Measurements from ENCODE around the gene SUSD5.

The SUSD5 gene

DNA sequence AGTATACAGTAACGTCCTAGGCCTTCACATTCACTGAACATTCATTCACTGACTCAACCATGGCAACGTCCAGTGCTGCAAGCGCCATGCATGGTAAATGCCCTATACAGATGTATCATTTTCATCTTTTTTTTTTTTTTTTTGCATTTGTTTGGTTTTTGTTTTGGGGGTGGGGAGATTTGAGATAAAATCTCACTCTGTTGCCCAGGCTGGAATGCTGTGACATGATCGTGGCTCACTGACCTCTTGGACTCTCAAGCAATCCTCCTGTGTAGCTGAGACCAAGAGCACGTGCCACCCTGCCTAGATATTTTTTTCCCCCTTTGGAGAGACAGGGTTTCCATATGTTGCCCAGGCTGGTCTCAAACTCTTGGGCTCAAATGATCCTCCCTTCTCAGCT is 37.4 kb downstream of the SUSD5 start:
- Histone ChIP-seq H3K9me3 (ENCODE audit: control extremely low read depth in 1 of 5, control insufficient read depth in 4 of 5, insufficient read depth in 2 of 5, low read depth in 1 of 5, low read length in 4 of 5) (peaks cover 0 to 9% (median 3%) of the 10 kb centered on the region in 5 experiments), H3K36me3 (ENCODE audit: control insufficient read depth in 4 of 4, insufficient read depth in 4 of 4, low read length in 3 of 4) (no peaks in the 10 kb centered on the region), H3K4me3 (ENCODE audit: control insufficient read depth in 1 of 7, extremely low read depth in 1 of 7, insufficient read depth in 4 of 7, low read depth in 2 of 7, low read length in 6 of 7) (no peak overlapping the region), H3K27ac (ENCODE audit: insufficient read depth in 1 of 2, low read depth in 1 of 2, low read length in 2 of 2, poor library complexity in 1 of 2, severe bottlenecking in 2 of 2) (no peak overlapping the region), H3K27me3 (replicated peaks in 2 of 5; ENCODE audit: control insufficient read depth in 4 of 5, insufficient read depth in 5 of 5, low read length in 4 of 5) (no peaks in the 10 kb centered on the region), H3K4me1 (ENCODE audit: control extremely low read depth in 1 of 4, control insufficient read depth in 4 of 4, insufficient read depth in 4 of 4, low read length in 3 of 4) (no peaks in the 10 kb centered on the region)
- 100% methylated on average over 2 of the region's 5 CpGs for WGBS (ENCODE audit: insufficient coverage)
- POLR2A ChIA-PET = no interaction called here
- CTCF ChIA-PET = no interaction called here
- DNase-seq = no peak

DNA sequence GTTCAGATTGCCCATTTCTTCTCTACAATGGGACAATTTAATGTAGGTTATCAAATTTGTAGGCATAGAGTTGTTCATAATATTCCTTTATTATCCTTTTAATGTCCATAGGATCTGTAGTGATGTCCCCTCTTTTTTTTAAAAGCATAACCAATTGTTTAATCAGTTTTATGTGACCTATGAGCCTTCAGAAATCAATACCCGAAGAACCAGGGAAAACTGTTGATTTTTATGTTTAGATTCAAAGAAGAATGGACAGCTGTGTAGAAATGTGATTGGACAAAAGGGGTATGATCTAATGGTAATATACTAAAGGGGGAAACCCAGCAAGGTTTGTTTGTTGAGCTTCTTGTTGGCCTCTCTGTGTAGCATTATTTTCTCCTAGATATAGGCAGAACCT is 39.5 kb downstream of the SUSD5 start:
- H3K27me3 ChIP-seq (replicated peaks in 2 of 5; ENCODE audit: control insufficient read depth in 4 of 5, insufficient read depth in 5 of 5, low read length in 4 of 5) = no peaks in the 10 kb centered on the region
- H3K27ac ChIP-seq (ENCODE audit: insufficient read depth in 1 of 2, low read depth in 1 of 2, low read length in 2 of 2, poor library complexity in 1 of 2, severe bottlenecking in 2 of 2) = no peak overlapping the region
- DNase-seq = no peak
- H3K9me3 ChIP-seq (ENCODE audit: control extremely low read depth in 1 of 5, control insufficient read depth in 4 of 5, insufficient read depth in 2 of 5, low read depth in 1 of 5, low read length in 4 of 5) = peaks cover 0 to 9% (median 3%) of the 10 kb centered on the region in 5 experiments
- H3K4me1 ChIP-seq (ENCODE audit: control extremely low read depth in 1 of 4, control insufficient read depth in 4 of 4, insufficient read depth in 4 of 4, low read length in 3 of 4) = no peaks in the 10 kb centered on the region
- WGBS (ENCODE audit: insufficient coverage) = 100% methylated on average over 1 of the region's 1 CpG
- ChIA-PET POLR2A (interaction anchor here (0.5 kb wide), 1 partner anchor 10 kb away, joined by 3 read pairs; no protein-coding TSS in a partner anchor), CTCF (no interaction called here)
- H3K36me3 ChIP-seq (ENCODE audit: control insufficient read depth in 4 of 4, insufficient read depth in 4 of 4, low read length in 3 of 4) = no peaks in the 10 kb centered on the region
- H3K4me3 ChIP-seq (ENCODE audit: control insufficient read depth in 1 of 7, extremely low read depth in 1 of 7, insufficient read depth in 4 of 7, low read depth in 2 of 7, low read length in 6 of 7) = no peak overlapping the region

DNA sequence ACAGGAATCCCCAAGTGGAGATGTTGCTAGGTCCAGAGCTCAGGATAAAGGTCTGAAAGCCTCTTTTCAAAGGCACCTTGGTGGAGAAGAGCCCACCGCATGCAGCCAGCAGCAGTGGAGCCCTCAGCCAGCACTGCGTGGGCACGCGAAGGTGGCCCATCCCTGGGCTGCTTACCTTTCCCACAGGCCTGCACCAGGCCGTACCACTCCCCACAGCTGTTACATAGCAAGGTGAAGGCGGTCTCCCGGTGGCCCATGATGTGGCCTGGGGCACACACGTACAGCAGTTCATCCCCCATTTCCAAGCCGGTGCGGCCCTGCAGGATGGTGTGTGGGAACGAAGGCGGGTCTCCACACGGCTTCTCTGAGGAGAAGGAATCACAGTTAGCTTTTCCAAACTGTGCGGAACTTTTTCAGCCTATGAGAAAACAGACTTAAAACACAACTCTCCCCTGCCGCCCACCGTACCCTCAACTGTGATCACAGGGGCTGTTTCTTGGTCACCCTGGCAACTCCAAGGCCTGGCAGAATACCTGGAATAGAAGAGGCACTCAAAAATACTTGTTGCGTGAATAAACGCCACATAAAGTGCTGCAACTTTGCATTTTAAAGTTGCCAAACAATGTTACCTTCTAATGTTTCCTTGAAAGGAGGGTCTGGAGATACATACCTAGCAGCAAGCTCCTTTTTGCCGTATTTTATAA is 43.7 kb downstream of the SUSD5 start:
- 93% methylated on average over 16 of the region's 19 CpGs for WGBS (ENCODE audit: insufficient coverage)
- Histone ChIP-seq H3K9me3 (ENCODE audit: control extremely low read depth in 1 of 5, control insufficient read depth in 4 of 5, insufficient read depth in 2 of 5, low read depth in 1 of 5, low read length in 4 of 5) (peaks cover 0 to 5% (median 3%) of the 10 kb centered on the region in 5 experiments), H3K4me1 (ENCODE audit: control extremely low read depth in 1 of 4, control insufficient read depth in 4 of 4, insufficient read depth in 4 of 4, low read length in 3 of 4) (no peaks in the 10 kb centered on the region), H3K36me3 (ENCODE audit: control insufficient read depth in 4 of 4, insufficient read depth in 4 of 4, low read length in 3 of 4) (no peaks in the 10 kb centered on the region), H3K27me3 (replicated peaks in 2 of 5; ENCODE audit: control insufficient read depth in 4 of 5, insufficient read depth in 5 of 5, low read length in 4 of 5) (no peaks in the 10 kb centered on the region), H3K4me3 (ENCODE audit: control insufficient read depth in 1 of 7, extremely low read depth in 1 of 7, insufficient read depth in 4 of 7, low read depth in 2 of 7, low read length in 6 of 7) (no peak overlapping the region), H3K27ac (ENCODE audit: insufficient read depth in 1 of 2, low read depth in 1 of 2, low read length in 2 of 2, poor library complexity in 1 of 2, severe bottlenecking in 2 of 2) (no peak overlapping the region)
- CTCF ChIA-PET = no interaction called here
- no peak for DNase-seq
- POLR2A ChIA-PET = no interaction called here

DNA sequence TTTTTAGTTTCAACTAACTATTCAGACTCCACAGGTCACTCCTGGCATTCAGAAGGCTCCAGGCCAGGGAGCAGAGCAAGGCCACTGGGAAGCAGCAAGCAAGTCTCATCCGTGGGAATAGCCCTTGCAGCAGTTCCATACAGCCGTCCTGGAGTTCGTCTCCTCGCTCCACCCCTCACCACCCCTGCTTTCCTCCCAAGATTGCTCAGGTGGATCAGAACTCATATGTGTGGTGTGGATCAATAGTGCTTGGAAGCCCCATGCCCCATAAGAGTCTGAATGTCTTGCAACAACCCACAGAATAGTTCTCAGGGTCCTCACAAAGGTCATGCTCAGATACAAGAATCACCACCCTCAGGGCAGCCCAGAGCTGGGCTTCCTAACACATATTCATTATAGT is 44.5 kb downstream of the SUSD5 start:
- no peak overlapping the region for H3K27ac ChIP-seq (ENCODE audit: insufficient read depth in 1 of 2, low read depth in 1 of 2, low read length in 2 of 2, poor library complexity in 1 of 2, severe bottlenecking in 2 of 2)
- H3K9me3 ChIP-seq (ENCODE audit: control extremely low read depth in 1 of 5, control insufficient read depth in 4 of 5, insufficient read depth in 2 of 5, low read depth in 1 of 5, low read length in 4 of 5) = peaks cover 0 to 3% (median under 1%) of the 10 kb centered on the region in 5 experiments
- WGBS (ENCODE audit: insufficient coverage) = 83% methylated on average over 1 of the region's 4 CpGs
- no peaks in the 10 kb centered on the region for H3K4me1 ChIP-seq (ENCODE audit: control extremely low read depth in 1 of 4, control insufficient read depth in 4 of 4, insufficient read depth in 4 of 4, low read length in 3 of 4)
- DNase-seq = no peak
- no peak overlapping the region for H3K4me3 ChIP-seq (ENCODE audit: control insufficient read depth in 1 of 7, extremely low read depth in 1 of 7, insufficient read depth in 4 of 7, low read depth in 2 of 7, low read length in 6 of 7)
- no peaks in the 10 kb centered on the region for H3K36me3 ChIP-seq (ENCODE audit: control insufficient read depth in 4 of 4, insufficient read depth in 4 of 4, low read length in 3 of 4)
- CTCF ChIA-PET = no interaction called here
- POLR2A ChIA-PET = no interaction called here
- no peaks in the 10 kb centered on the region for H3K27me3 ChIP-seq (replicated peaks in 2 of 5; ENCODE audit: control insufficient read depth in 4 of 5, insufficient read depth in 5 of 5, low read length in 4 of 5)

DNA sequence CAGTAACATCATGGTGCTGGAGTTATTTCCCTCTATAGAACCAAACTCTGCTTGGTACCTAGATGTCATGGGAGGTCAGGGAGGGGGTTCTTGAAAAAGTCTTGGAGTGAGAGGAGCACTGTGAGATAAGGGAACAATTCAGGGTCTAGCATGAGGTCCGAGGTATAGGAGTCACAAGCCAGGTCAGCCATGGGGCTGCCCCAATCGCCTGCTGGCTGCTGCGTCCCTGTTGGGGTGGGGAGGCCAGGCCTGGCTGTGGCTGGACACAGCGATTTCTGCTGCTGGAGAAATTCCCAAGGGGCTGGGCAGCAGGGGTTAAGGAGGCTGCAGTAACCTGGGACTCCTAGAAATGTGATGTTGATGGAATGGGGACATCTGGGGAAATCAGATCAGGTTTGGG is 44.9 kb downstream of the SUSD5 start:
- POLR2A ChIA-PET = no interaction called here
- CTCF ChIA-PET = no interaction called here
- WGBS (ENCODE audit: insufficient coverage) = 94% methylated on average over 3 of the region's 4 CpGs

GRCh38 chr3:33173103-33173502 is 45.5 kb downstream of the SUSD5 start:
- Histone ChIP-seq H3K27me3 (replicated peaks in 2 of 5; ENCODE audit: control insufficient read depth in 4 of 5, insufficient read depth in 5 of 5, low read length in 4 of 5) (no peaks in the 10 kb centered on the region), H3K36me3 (ENCODE audit: control insufficient read depth in 4 of 4, insufficient read depth in 4 of 4, low read length in 3 of 4) (no peaks in the 10 kb centered on the region), H3K9me3 (ENCODE audit: control extremely low read depth in 1 of 5, control insufficient read depth in 4 of 5, insufficient read depth in 2 of 5, low read depth in 1 of 5, low read length in 4 of 5) (no peaks in the 10 kb centered on the region), H3K27ac (ENCODE audit: insufficient read depth in 1 of 2, low read depth in 1 of 2, low read length in 2 of 2, poor library complexity in 1 of 2, severe bottlenecking in 2 of 2) (no peak overlapping the region), H3K4me1 (ENCODE audit: control extremely low read depth in 1 of 4, control insufficient read depth in 4 of 4, insufficient read depth in 4 of 4, low read length in 3 of 4) (no peaks in the 10 kb centered on the region), H3K4me3 (ENCODE audit: control insufficient read depth in 1 of 7, extremely low read depth in 1 of 7, insufficient read depth in 4 of 7, low read depth in 2 of 7, low read length in 6 of 7) (no peak overlapping the region)
- WGBS (ENCODE audit: insufficient coverage) = 40% methylated on average over 2 of the region's 2 CpGs
- DNase-seq = no peak
- CTCF ChIA-PET = no interaction called here
- POLR2A ChIA-PET = no interaction called here

More for the DNA sequence above, 44.9 kb downstream of the SUSD5 start:
- Histone ChIP-seq H3K27me3 (replicated peaks in 2 of 5; ENCODE audit: control insufficient read depth in 4 of 5, insufficient read depth in 5 of 5, low read length in 4 of 5) (no peaks in the 10 kb centered on the region), H3K36me3 (ENCODE audit: control insufficient read depth in 4 of 4, insufficient read depth in 4 of 4, low read length in 3 of 4) (no peaks in the 10 kb centered on the region), H3K4me1 (ENCODE audit: control extremely low read depth in 1 of 4, control insufficient read depth in 4 of 4, insufficient read depth in 4 of 4, low read length in 3 of 4) (no peaks in the 10 kb centered on the region), H3K9me3 (ENCODE audit: control extremely low read depth in 1 of 5, control insufficient read depth in 4 of 5, insufficient read depth in 2 of 5, low read depth in 1 of 5, low read length in 4 of 5) (peaks cover 0 to 2% (median 0%) of the 10 kb centered on the region in 5 experiments), H3K4me3 (ENCODE audit: control insufficient read depth in 1 of 7, extremely low read depth in 1 of 7, insufficient read depth in 4 of 7, low read depth in 2 of 7, low read length in 6 of 7) (no peak overlapping the region), H3K27ac (ENCODE audit: insufficient read depth in 1 of 2, low read depth in 1 of 2, low read length in 2 of 2, poor library complexity in 1 of 2, severe bottlenecking in 2 of 2) (no peak overlapping the region)
- no peak for DNase-seq

DNA sequence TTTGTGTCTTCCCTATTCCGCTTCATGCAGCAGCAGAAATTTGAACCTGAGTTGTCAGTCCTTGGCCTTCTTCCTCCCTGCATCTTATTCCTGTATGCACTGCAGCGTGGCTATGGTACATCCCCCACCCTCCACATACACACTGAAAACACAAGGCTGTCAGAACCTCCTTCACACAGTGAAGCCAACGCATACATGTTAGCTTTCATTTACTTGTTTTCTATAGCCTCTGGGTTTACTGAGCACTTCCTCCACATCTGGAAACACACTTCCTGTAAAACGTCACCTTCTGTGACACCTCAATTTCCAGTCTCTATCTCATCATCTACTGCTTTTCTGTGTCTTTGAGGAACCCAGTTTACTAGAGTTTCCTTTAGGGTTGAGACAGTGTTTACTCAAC is 47.0 kb downstream of the SUSD5 start:
- ChIA-PET POLR2A (no interaction called here), CTCF (no interaction called here)
- Histone ChIP-seq H3K36me3 (ENCODE audit: control insufficient read depth in 4 of 4, insufficient read depth in 4 of 4, low read length in 3 of 4) (no peaks in the 10 kb centered on the region), H3K4me1 (ENCODE audit: control extremely low read depth in 1 of 4, control insufficient read depth in 4 of 4, insufficient read depth in 4 of 4, low read length in 3 of 4) (no peaks in the 10 kb centered on the region), H3K27ac (ENCODE audit: insufficient read depth in 1 of 2, low read depth in 1 of 2, low read length in 2 of 2, poor library complexity in 1 of 2, severe bottlenecking in 2 of 2) (no peak overlapping the region), H3K4me3 (ENCODE audit: control insufficient read depth in 1 of 7, extremely low read depth in 1 of 7, insufficient read depth in 4 of 7, low read depth in 2 of 7, low read length in 6 of 7) (no peak overlapping the region), H3K9me3 (ENCODE audit: control extremely low read depth in 1 of 5, control insufficient read depth in 4 of 5, insufficient read depth in 2 of 5, low read depth in 1 of 5, low read length in 4 of 5) (no peaks in the 10 kb centered on the region), H3K27me3 (replicated peaks in 2 of 5; ENCODE audit: control insufficient read depth in 4 of 5, insufficient read depth in 5 of 5, low read length in 4 of 5) (no peaks in the 10 kb centered on the region)
- 83% methylated on average over 3 of the region's 4 CpGs for WGBS (ENCODE audit: insufficient coverage)
- DNase-seq = peak in 2 of 3 donors; percentile 22 to 58
